Measurements from ENCODE around the gene ITCH. TPM values are rescaled to one million over a fixed set of nuclear protein-coding genes. Genes with fewer than 3 reads are reported as not detected.

The ITCH gene
- total and polyA plus RNA-seq, 9 of the 15 experiments (the other 6 are each of a cell fraction or from before 2014, with no cell fraction given), result 7.5 to 53.0 (median 22.9) TPM

DNA sequence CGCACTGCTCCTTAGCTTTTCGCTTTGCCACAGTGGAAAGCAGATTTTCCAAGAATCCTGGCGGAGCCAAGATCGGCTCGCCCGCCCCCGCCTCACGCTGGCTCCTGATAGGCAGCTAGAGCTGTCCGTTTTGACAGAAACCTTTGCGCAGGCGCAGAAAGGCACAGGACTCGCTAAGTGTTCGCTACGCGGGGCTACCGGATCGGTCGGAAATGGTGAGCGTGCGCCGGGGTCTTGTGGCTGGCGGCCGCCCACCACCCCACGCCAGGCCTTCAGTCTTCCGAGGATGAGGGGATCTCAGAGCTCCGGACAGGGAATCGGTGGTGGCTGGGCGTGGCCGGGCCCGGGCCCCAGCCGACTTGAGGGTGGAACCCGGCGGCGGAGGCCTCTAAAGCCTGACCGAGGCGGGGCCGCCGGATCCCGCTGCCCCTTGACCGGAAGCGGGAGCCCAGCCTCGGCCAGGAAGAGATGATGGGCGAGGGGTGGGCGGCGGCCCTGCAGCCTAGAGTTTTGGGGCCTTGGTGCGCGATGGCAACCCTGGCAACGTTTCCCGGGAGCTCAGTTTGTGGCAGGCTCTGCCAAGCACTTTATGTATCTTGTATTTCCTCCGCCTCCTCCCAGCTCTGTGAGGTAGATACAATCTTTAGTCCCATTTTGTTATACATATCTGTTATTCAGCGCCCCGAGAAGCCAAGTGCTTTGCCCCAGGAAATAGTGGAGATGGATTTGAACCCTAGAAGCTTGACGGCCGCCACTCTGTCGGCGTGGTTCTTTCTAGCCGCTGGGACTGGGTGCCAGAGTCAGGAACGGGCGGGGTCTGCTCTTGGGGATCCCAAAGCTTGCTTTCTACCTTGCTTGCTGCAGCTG is 153.4 kb downstream of the ITCH start, which contains the start of gene DYNLRB1 (continued):
- TF ChIP-seq ETV1 (tag; conservative IDR thresholded peaks at IDR 0.05; ENCODE audit: low read depth) (peak; percentile 83), ATF3 (IDR thresholded peaks at IDR 0.05) (no peak), ATF3 (CRISPR knock-in tag; conservative IDR thresholded peaks at IDR 0.05) (no peak), HNRNPLL (IDR thresholded peaks at IDR 0.05; ENCODE audit: low read depth, low read length, poor library complexity, severe bottlenecking) (peak; percentile 58), ZNF75A (CRISPR knock-in tag; IDR thresholded peaks at IDR 0.05) (no peak), BRCA1 (IDR thresholded peaks at IDR 0.05) (no peak), BRCA1 (CRISPR knock-in tag; IDR thresholded peaks at IDR 0.05) (no peak), FIP1L1 (IDR thresholded peaks at IDR 0.05; ENCODE audit: low read depth, low read length, poor library complexity, severe bottlenecking) (peak; percentile 80), SAFB (IDR thresholded peaks at IDR 0.05; ENCODE audit: borderline replicate concordance, low read depth, low read length) (peak; percentile 32; the same call in 1 of the 2 replicates), ATF1 (CRISPR knock-in tag; IDR thresholded peaks at IDR 0.05) (no peak), ATF1 (tag; IDR thresholded peaks at IDR 0.05) (peak; percentile 66; the same call in 1 of the 2 replicates), EGR1 (conservative IDR thresholded peaks at IDR 0.05) (peak; percentile 93), THAP12 (CRISPR knock-in tag; IDR thresholded peaks at IDR 0.05) (peak; percentile 11; the same call in 1 of the 2 replicates), NEUROD1 (IDR thresholded peaks at IDR 0.05; ENCODE audit: borderline replicate concordance, low read depth, low read length, partially characterized antibody) (peak; percentile 29), ETS2 (tag; IDR thresholded peaks at IDR 0.05; ENCODE audit: borderline replicate concordance, poor library complexity, severe bottlenecking) (no peak), MEIS2 (IDR thresholded peaks at IDR 0.05; ENCODE audit: partially characterized antibody) (peak; percentile 74), OTX1 (CRISPR knock-in tag; IDR thresholded peaks at IDR 0.05) (no peak), ELF1 (tag; IDR thresholded peaks at IDR 0.05) (peak; percentile 79), RBFOX2 (IDR thresholded peaks at IDR 0.05; ENCODE audit: low read depth, low read length) (peak; percentile 92), ZBTB17 (CRISPR knock-in tag; IDR thresholded peaks at IDR 0.05) (peak; percentile 97), HCFC1 (IDR thresholded peaks at IDR 0.05; ENCODE audit: low read depth, low read length) (0 out of 2 replicates have a peak, but pooled peaks have one; percentile 22), EP400 (IDR thresholded peaks at IDR 0.05) (peak; percentile 88), ZNF174 (CRISPR knock-in tag; IDR thresholded peaks at IDR 0.05) (no peak), ETV5 (CRISPR knock-in tag; IDR thresholded peaks at IDR 0.05; ENCODE audit: low read depth) (peak; percentile 81; the same call in 1 of the 2 replicates)
- TF ChIP-seq, protein P1, sequence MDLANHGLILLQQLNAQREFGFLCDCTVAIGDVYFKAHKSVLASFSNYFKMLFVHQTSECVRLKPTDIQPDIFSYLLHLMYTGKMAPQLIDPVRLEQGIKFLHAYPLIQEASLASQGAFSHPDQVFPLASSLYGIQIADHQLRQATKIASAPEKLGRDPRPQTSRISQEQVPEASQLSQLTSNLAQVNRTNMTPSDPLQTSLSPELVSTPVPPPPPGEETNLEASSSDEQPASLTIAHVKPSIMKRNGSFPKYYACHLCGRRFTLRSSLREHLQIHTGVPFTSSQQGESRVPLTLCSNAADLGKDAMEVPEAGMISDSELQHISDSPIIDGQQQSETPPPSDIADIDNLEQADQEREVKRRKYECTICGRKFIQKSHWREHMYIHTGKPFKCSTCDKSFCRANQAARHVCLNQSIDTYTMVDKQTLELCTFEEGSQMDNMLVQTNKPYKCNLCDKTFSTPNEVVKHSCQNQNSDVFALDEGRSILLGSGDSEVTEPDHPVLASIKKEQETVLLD (IDR thresholded peaks at IDR 0.05), result peak; percentile 92
